Activated B cell treated with CpG ODN at 0.5 μM for 24 hours (primary cell): ENCODE results near the gene CCDC63. TPM values are rescaled to one million over a fixed set of nuclear protein-coding genes. Genes with fewer than 3 reads are reported as not detected.

Experiments used
- ATAC-seq: fragments of 200-7000 bp; cut with Tn5 transposase; one replicate; pipeline ENCODE4 v1.10.0; 2021; ENCODE audit warnings: low read depth, mild to moderate bottlenecking, moderate library complexity
- CTCF ChIA-PET: fragments of 350-600 bp; sonication (Branson Sonifier 250); formaldehyde crosslinking; loops from one replicate; lab custom pipeline; 2021; ENCODE audit warnings: antibody characterized with exemption; lab: Charles Lee
- POLR2A ChIA-PET: fragments of 350-600 bp; sonication (Branson Sonifier 250); formaldehyde crosslinking; loops from one replicate; lab custom pipeline; 2021; ENCODE audit warnings: antibody characterized with exemption; lab: Charles Lee
- DNase-seq: peaks from one replicate; pipeline ENCODE4 v3.0.0; 2022
- H3K27ac Mint-ChIP-seq: one replicate; pipeline ENCODE4 v1.8.0; 2020; ENCODE audit warnings: mixed read lengths
- H3K27me3 Mint-ChIP-seq: one replicate; pipeline ENCODE4 v1.8.0; 2021; ENCODE audit warnings: mixed read lengths
- H3K36me3 Mint-ChIP-seq: one replicate; pipeline ENCODE4 v1.8.0; 2021; ENCODE audit warnings: low read depth, mixed read lengths
- H3K4me1 Mint-ChIP-seq: one replicate; pipeline ENCODE4 v1.8.0; 2021; ENCODE audit warnings: mixed read lengths
- H3K4me3 Mint-ChIP-seq: one replicate; pipeline ENCODE4 v1.8.0; 2020; ENCODE audit warnings: mild to moderate bottlenecking, mixed read lengths
- H3K9me3 Mint-ChIP-seq: one replicate; pipeline ENCODE4 v1.8.0; 2020; ENCODE audit warnings: mixed read lengths
- CTCF ChIP-seq: fragments of 200-600 bp; IDR thresholded peaks from one replicate; pipeline ENCODE4 v1.8.0; 2022; ENCODE audit warnings: antibody characterized with exemption, mild to moderate bottlenecking
- intact Hi-C: fragments of 100-400 bp; cut with micrococcal nuclease; formaldehyde crosslinking; loops from one replicate; pipeline ENCODE4 v1.15.1; 2024
- total RNA-seq: library from RNA; stranded (reverse); gene quantifications from 2 replicates; pipeline ENCODE4 v1.2.3, GENCODE V29; 2022

CCDC63 gene
- total RNA-seq, 1 donor from 2014 or later: not detected

- intact Hi-C loops: no loop called here
- TF ChIP-seq CTCF: no peak
- Mint-ChIP-seq H3K36me3 (peaks cover 2% of the 10 kb centered on the region), H3K4me3 (no peak overlapping the region), H3K9me3 (no peaks in the 10 kb centered on the region), H3K27me3 (peaks cover 3% of the 10 kb centered on the region), H3K27ac (no peak overlapping the region), H3K4me1 (peaks cover 4% of the 10 kb centered on the region)
- ChIA-PET CTCF (interaction anchor here (1.2 kb wide), 1 partner anchor 10 kb away, joined by 5 read pairs; no protein-coding TSS in a partner anchor), POLR2A (no interaction called here)
- no peak for DNase-seq
- ATAC-seq: no peak
Measured at GRCh38 chr12:110883251-110883650, 36.5 kb downstream of the CCDC63 start.

GRCh38 chr12:110885152-110885840, 38.5 kb downstream of the CCDC63 start:
- CTCF ChIA-PET: interaction anchor here (1.9 kb wide), 1 partner anchor 11 kb away, joined by 5 read pairs; no protein-coding TSS in a partner anchor

GRCh38 chr12:110888256-110888991, 41.6 kb downstream of the CCDC63 start:
- Mint-ChIP-seq H3K27ac (peak overlapping the region; percentile 84), H3K4me1 (peaks cover 4% of the 10 kb centered on the region), H3K9me3 (no peaks in the 10 kb centered on the region), H3K27me3 (no peaks in the 10 kb centered on the region), H3K36me3 (peaks cover 2% of the 10 kb centered on the region), H3K4me3 (peak overlapping the region; percentile 92)
- POLR2A ChIA-PET: interaction anchor here (1.0 kb wide), 1 partner anchor 438 kb away, joined by 6 read pairs; the partner anchor contains the start of gene ARPC3
- no peak for DNase-seq
- CTCF ChIA-PET: interaction anchor here (0.6 to 2.2 kb wide), 18 partner anchors 10 to 787 kb away, joined by 3 to 22 read pairs (median 3); partner anchors contain the start of genes ARPC3, CCDC63, FAM216A and GPN3
- intact Hi-C loops: loop anchor here (1.0 kb wide), 6 partner anchors 62 to 788 kb away; no protein-coding TSS in a partner anchor
- no peak for ATAC-seq
- TF ChIP-seq CTCF: no peak

More at GRCh38 chr12:110885152-110885840, 38.5 kb downstream of the CCDC63 start:
- Mint-ChIP-seq H3K4me1 (peaks cover 4% of the 10 kb centered on the region), H3K27me3 (no peaks in the 10 kb centered on the region), H3K36me3 (peaks cover 2% of the 10 kb centered on the region), H3K9me3 (no peaks in the 10 kb centered on the region), H3K4me3 (no peak overlapping the region), H3K27ac (no peak overlapping the region)
- POLR2A ChIA-PET: interaction anchor here (0.6 kb wide), 2 partner anchors 129 to 755 kb away, joined by 3 to 5 read pairs; no protein-coding TSS in a partner anchor
- no peak for TF ChIP-seq CTCF
- intact Hi-C loops: no loop called here
- ATAC-seq (no peak), DNase-seq (no peak)

GRCh38 chr12:110889361-110889760, 42.6 kb downstream of the CCDC63 start:
- no peaks in the 10 kb centered on the region for H3K9me3 Mint-ChIP-seq

More at GRCh38 chr12:110889361-110889760, 42.6 kb downstream of the CCDC63 start:
- H3K4me1 Mint-ChIP-seq: peaks cover 7% of the 10 kb centered on the region
- POLR2A ChIA-PET: no interaction called here
- peaks cover 2% of the 10 kb centered on the region for H3K36me3 Mint-ChIP-seq
- CTCF ChIA-PET: no interaction called here
- H3K4me3 Mint-ChIP-seq: no peak overlapping the region
- DNase-seq (no peak), ATAC-seq (no peak)
- intact Hi-C loops: no loop called here
- no peaks in the 10 kb centered on the region for H3K27me3 Mint-ChIP-seq
- H3K27ac Mint-ChIP-seq: no peak overlapping the region
- TF ChIP-seq CTCF: no peak
